ENCODE results near the gene REEP1. TPM values are rescaled to one million over a fixed set of nuclear protein-coding genes. Genes with fewer than 3 reads are reported as not detected.

The REEP1 gene
- total RNA-seq, 1 experiment from 2014 or later: 5.9 TPM

- no peaks in the 10 kb centered on the region for H3K9me3 ChIP-seq (ENCODE audit: control insufficient read depth in 1 of 2, insufficient read depth in 1 of 2, low read depth in 1 of 2, low read length in 2 of 2)
- no peak overlapping the region for H3K9ac ChIP-seq (ENCODE audit: low read length)
- H3K4me2 ChIP-seq (ENCODE audit: low read length): no peak overlapping the region
- H3K4me3 ChIP-seq (replicated peaks in 1 of 2; ENCODE audit: low read depth in 1 of 2, low read length in 2 of 2): no peak overlapping the region
- no peak overlapping the region for H3K27ac ChIP-seq (ENCODE audit: low read depth, low read length)
- no peak for DNase-seq (ENCODE audit: low read depth, low spot score)
- H2AFZ ChIP-seq (ENCODE audit: low read depth, low read length, poor library complexity, severe bottlenecking): no peak overlapping the region
- intact Hi-C loops (cut with micrococcal nuclease): no loop called here
- H4K20me1 ChIP-seq (ENCODE audit: insufficient read depth): no peaks in the 10 kb centered on the region
- ATAC-seq: no peak
- POLR2A ChIA-PET: no interaction called here
- H3K36me3 ChIP-seq (ENCODE audit: control insufficient read depth in 1 of 2, insufficient read depth in 2 of 2, low read length in 2 of 2): no peaks in the 10 kb centered on the region
- CTCF ChIA-PET: no interaction called here
- no peaks in the 10 kb centered on the region for H3K4me1 ChIP-seq (ENCODE audit: control insufficient read depth in 1 of 2, insufficient read depth in 2 of 2, low read length in 2 of 2)
- H3K9me2 ChIP-seq (ENCODE audit: insufficient read depth): no peaks in the 10 kb centered on the region
- H3K27me3 ChIP-seq (ENCODE audit: insufficient read depth, low read length): no peaks in the 10 kb centered on the region
- RAD21 ChIA-PET (ENCODE audit: low non-redundant PET in 1 of 2, low total read pairs in 2 of 2, uncharacterized antibody in 2 of 2, unreplicated experiment in 2 of 2): no interaction called here
- TF ChIP-seq SRF (IDR thresholded peaks at IDR 0.05; ENCODE audit: low read depth) (no peak), FOSL1 (IDR thresholded peaks at IDR 0.05; ENCODE audit: low read depth) (no peak), ZFX (IDR thresholded peaks at IDR 0.05) (no peak), TCF7L2 (IDR thresholded peaks at IDR 0.05; ENCODE audit: borderline replicate concordance, extremely low read depth, insufficient read depth, insufficient read length) (no peak)
- BruUV-seq (replicated peaks): no TSS peak
- H3K79me2 ChIP-seq (ENCODE audit: insufficient read depth, low read length): no peaks in the 10 kb centered on the region
Measured at GRCh38 chr2:86378469-86378868, 41.0 kb upstream of the REEP1 start.

GRCh38 chr2:86375623-86376022 is 38.2 kb upstream of the REEP1 start:
- no peak for DNase-seq (ENCODE audit: low read depth, low spot score)
- Histone ChIP-seq H3K79me2 (ENCODE audit: insufficient read depth, low read length) (no peaks in the 10 kb centered on the region), H3K9me3 (ENCODE audit: control insufficient read depth in 1 of 2, insufficient read depth in 1 of 2, low read depth in 1 of 2, low read length in 2 of 2) (peaks cover 4 to 5% of the 10 kb centered on the region in 2 experiments), H3K9me2 (ENCODE audit: insufficient read depth) (no peaks in the 10 kb centered on the region), H4K20me1 (ENCODE audit: insufficient read depth) (no peaks in the 10 kb centered on the region), H3K27me3 (ENCODE audit: insufficient read depth, low read length) (no peaks in the 10 kb centered on the region), H3K4me2 (ENCODE audit: low read length) (no peak overlapping the region), H3K4me1 (ENCODE audit: control insufficient read depth in 1 of 2, insufficient read depth in 2 of 2, low read length in 2 of 2) (no peaks in the 10 kb centered on the region), H3K27ac (ENCODE audit: low read depth, low read length) (no peak overlapping the region), H3K4me3 (replicated peaks in 1 of 2; ENCODE audit: low read depth in 1 of 2, low read length in 2 of 2) (no peak overlapping the region), H3K9ac (ENCODE audit: low read length) (no peak overlapping the region), H3K36me3 (ENCODE audit: control insufficient read depth in 1 of 2, insufficient read depth in 2 of 2, low read length in 2 of 2) (no peaks in the 10 kb centered on the region), H2AFZ (ENCODE audit: low read depth, low read length, poor library complexity, severe bottlenecking) (no peak overlapping the region)
- ATAC-seq: no peak
- BruUV-seq (replicated peaks): no TSS peak
- ChIA-PET RAD21 (ENCODE audit: low non-redundant PET in 1 of 2, low total read pairs in 2 of 2, uncharacterized antibody in 2 of 2, unreplicated experiment in 2 of 2) (no interaction called here), POLR2A (no interaction called here), CTCF (no interaction called here)
- intact Hi-C loops (cut with micrococcal nuclease): no loop called here
- no peak for TF ChIP-seq REST (IDR thresholded peaks at IDR 0.05; ENCODE audit: low read depth)
- TF ChIP-seq MAX (IDR thresholded peaks at IDR 0.05): no peak
- no peak for TF ChIP-seq ATF3 (IDR thresholded peaks at IDR 0.05)
- TF ChIP-seq ELF1 (IDR thresholded peaks at IDR 0.05; ENCODE audit: borderline replicate concordance, low read depth): no peak
- TF ChIP-seq SRF (IDR thresholded peaks at IDR 0.05; ENCODE audit: low read depth): no peak
- no peak for TF ChIP-seq CTCF (IDR thresholded peaks at IDR 0.05 in 2 of 3, conservative IDR thresholded peaks at IDR 0.05 in 1 of 3; ENCODE audit: borderline replicate concordance in 1 of 3, insufficient read depth in 1 of 3, low read depth in 2 of 3, low read length in 2 of 3)
- no peak for TF ChIP-seq SIN3A (IDR thresholded peaks at IDR 0.05; ENCODE audit: low read depth)
- TF ChIP-seq TCF7L2 (IDR thresholded peaks at IDR 0.05; ENCODE audit: borderline replicate concordance, extremely low read depth, insufficient read depth, insufficient read length): no peak
- no peak for TF ChIP-seq ZNF274 (IDR thresholded peaks at IDR 0.05; ENCODE audit: low read depth, low read length)
- TF ChIP-seq CBX3 (IDR thresholded peaks at IDR 0.05; ENCODE audit: low read depth): no peak
- TF ChIP-seq ZFX (IDR thresholded peaks at IDR 0.05): no peak
- no peak for TF ChIP-seq YY1 (IDR thresholded peaks at IDR 0.05; ENCODE audit: extremely low read depth, insufficient replicate concordance, low read depth, low read length)
- no peak for TF ChIP-seq POLR2A (IDR thresholded peaks at IDR 0.05; ENCODE audit: borderline replicate concordance, extremely low read depth, insufficient read depth, insufficient read length)
- no peak for TF ChIP-seq EGR1 (IDR thresholded peaks at IDR 0.05; ENCODE audit: low read depth)
- TF ChIP-seq EZH2phosphoT487 (IDR thresholded peaks at IDR 0.05; ENCODE audit: borderline replicate concordance): no peak
- TF ChIP-seq JUND (IDR thresholded peaks at IDR 0.05): no peak

All from HCT116 (cell line).